Heart right ventricle (tissue), 16 donors: ENCODE results near the gene CFDP1. TPM values are rescaled to one million over a fixed set of nuclear protein-coding genes. Genes with fewer than 3 reads are reported as not detected.
A peak's percentile ranks its signal among the peaks of the same experiment; 100 is the strongest.

ENCODE experiments used
- ATAC-seq, 8 donors: fragments of 200-7000 bp; cut with Tn5 transposase; one replicate each; pipeline ENCODE4 v1.9.1; 2020; ENCODE audit warnings: mild to moderate bottlenecking in 8 of 8, moderate library complexity in 8 of 8, moderate number of reproducible peaks in 1 of 8
- DNase-seq, 2 donors: peaks; one replicate each; pipeline ENCODE4 v3.0.0-alpha.2; 2020
- H3K27ac ChIP-seq, 10 donors: fragments of 200-600 bp; sonication (generic) in 2 of 10; one replicate each; pipeline versions ENCODE4 v1.5.0 to v1.8.0; 2020 to 2022; ENCODE audit warnings: mild to moderate bottlenecking in 3 of 10
- H3K27me3 ChIP-seq, 7 donors: fragments of 200-600 bp; one replicate each; pipeline ENCODE4 v1.8.0; 2021 to 2022; ENCODE audit warnings: mild to moderate bottlenecking in 2 of 7
- H3K36me3 ChIP-seq, 9 donors: fragments of 200-600 bp; sonication (generic) in 1 of 9; one replicate each; pipeline versions ENCODE4 v1.5.0 to v1.8.0; 2020 to 2022; ENCODE audit warnings: mild to moderate bottlenecking in 2 of 9
- H3K4me1 ChIP-seq, 9 donors: fragments of 200-600 bp; sonication (generic) in 1 of 9; one replicate each; pipeline versions ENCODE4 v1.5.0 to v1.8.0; 2020 to 2022; ENCODE audit warnings: mild to moderate bottlenecking in 4 of 9
- H3K4me3 ChIP-seq, 10 donors: fragments of 200-600 bp; sonication (generic) in 2 of 10; one replicate each; pipeline versions ENCODE4 v1.5.0 to v1.8.0; 2020 to 2022; ENCODE audit warnings: mild to moderate bottlenecking in 7 of 10, moderate library complexity in 2 of 10
- H3K9me3 ChIP-seq, 11 donors: fragments of 200-600 bp in 10 of 11; sonication (generic) in 2 of 11; one replicate each; pipeline versions ENCODE4 v1.5.0 to v1.8.0; 2013 to 2022; ENCODE audit warnings: mild to moderate bottlenecking in 2 of 11, control low read depth in 1 of 11, moderate library complexity in 1 of 11
- CTCF ChIP-seq, 9 donors: fragments of 200-600 bp; sonication (generic) in 2 of 9; IDR thresholded peaks; one replicate each; pipeline versions ENCODE4 v1.5.0 to v1.8.0; 2021 to 2022; ENCODE audit warnings: antibody characterized with exemption in 9 of 9, mild to moderate bottlenecking in 5 of 9, moderate library complexity in 1 of 9
- WGBS, 2 donors: extraction: QIAGEN DNeasy Blood & Tissue Kit; methylation state at CpG; one replicate each; pipeline ENCODE4 v1.1.7; 2013; ENCODE audit warnings: inconsistent platforms in 1 of 2; 5-methylcytosine and 5-hydroxymethylcytosine counted together
- intact Hi-C, 10 donors: fragments of 100-400 bp; cut with DNase I; formaldehyde crosslinking; loops; one replicate each; pipeline versions ENCODE4 v1.11.1 to v1.14.2; 2022
- polyA plus RNA-seq, 2 donors: library from polyadenylated mRNA; stranded (reverse); fragments of 200-250 nt; gene quantifications; one replicate each; pipeline ENCODE4 v1.2.3, GENCODE V29; 2013
- total RNA-seq, 10 donors: library from RNA; stranded (reverse); fragmentation: NEBNext Ultra II Directional in 3 of 10; extraction: Animal tissue kit (Norgen Biotek cat#: 25700) in 3 of 10; gene quantifications; one replicate each; pipeline versions ENCODE4 v1.2.1 to v1.2.4, GENCODE V29; 2021 to 2023
- donor health status: Arrhythmogenic right ventricular cardiomyopathy.
- donor health status: ischemic (EF 13 %, LVEDD 7.1; RV severe dilation, severe dysfunction).
- donor health status: healthy with polysubstance abuse.
- donor health status: DM: no; HTN: yes; CAD: no.
- donor health status: DM: no; HTN: no; CAD: no.
- donor health status: ischemic (EF 25% LVEDD 6.9; RV normal size, moderate dysfunction).
- donor health status: ischemic (EF 25% LVEDD 5.7; RV mildly dilated, moderate dysfunction).
- donor health status: healthy.
- donor health status: DM: yes; HTN: yes; CAD: no.
- donor health status: Ischemic cardiomyopathy.
- donor health status: ischemic (EF 35%, LVEDD 5.7; RV mildly dilated, moderate dysfunction).
- donor health status: nonischemic (EF 11% LVEDD 7.7; RV severe dilation, severe dysfunction).
- donor health status: DM: yes; HTN: yes; CAD: no.
- donor health status: PGD.
- donor health status: ischemic (EF 29% LVEDD 5.4; RV normal size, mild dysfunction).
- donor health status: nonischemic (EF 23%, LVEDD 6.1; RV moderate dilation, normal function).

CFDP1 gene
- total and polyA plus RNA-seq, 12 donors = 19.0 to 63.6 (median 25.0) TPM

- H3K27ac ChIP-seq = peak overlapping the region in 5 of 10 donors; percentile 41 to 99 (median 94)
- no peak overlapping the region for H3K4me3 ChIP-seq
- WGBS, 2 donors = 80 to 96% methylated on average over 3 of the region's 3 CpGs
- intact Hi-C loops = loop anchor here in 1 of 10 donors (5.0 kb wide), 1 partner anchor 41 kb away; no protein-coding TSS in a partner anchor
- peaks cover 54 to 91% (median 80%) of the 10 kb centered on the region in 9 donors for H3K4me1 ChIP-seq
- TF ChIP-seq CTCF (IDR thresholded peaks at IDR 0.05) = no peak
- peaks cover 0 to 6% (median 0%) of the 10 kb centered on the region in 9 donors for H3K36me3 ChIP-seq
- ATAC-seq = no peak
- DNase-seq = no peak
- peaks cover 0 to 66% (median 0%) of the 10 kb centered on the region in 7 donors for H3K27me3 ChIP-seq
- H3K9me3 ChIP-seq = no peaks in the 10 kb centered on the region
Observed at GRCh38 chr16:75261590-75262078, 171.7 kb downstream of the CFDP1 start.

GRCh38 chr16:75260851-75261589 is 172.3 kb downstream of the CFDP1 start:
- H3K4me1 ChIP-seq = peaks cover 55 to 91% (median 80%) of the 10 kb centered on the region in 9 donors
- no peak for ATAC-seq
- peaks cover 0 to 6% (median 0%) of the 10 kb centered on the region in 9 donors for H3K36me3 ChIP-seq
- WGBS, 2 donors = 77 to 84% methylated on average over 9 to 10 of the region's 10 CpGs
- H3K27ac ChIP-seq = peak overlapping the region in 3 of 10 donors; percentile 22 to 99 (median 27)
- H3K9me3 ChIP-seq = no peaks in the 10 kb centered on the region
- intact Hi-C loops = loop anchor here in 1 of 10 donors (5.0 kb wide), 1 partner anchor 41 kb away; no protein-coding TSS in a partner anchor
- TF ChIP-seq CTCF (IDR thresholded peaks at IDR 0.05) = no peak
- H3K4me3 ChIP-seq = no peak overlapping the region
- DNase-seq = no peak
- H3K27me3 ChIP-seq = peaks cover 0 to 66% (median 0%) of the 10 kb centered on the region in 7 donors

- DNase-seq (no peak), ATAC-seq (no peak)
- TF ChIP-seq CTCF (IDR thresholded peaks at IDR 0.05) = no peak
- H3K27ac ChIP-seq = peak overlapping the region in 1 of 10 donors; percentile 15
- peaks cover 0 to 6% (median 0%) of the 10 kb centered on the region in 9 donors for H3K36me3 ChIP-seq
- no peaks in the 10 kb centered on the region for H3K9me3 ChIP-seq
- intact Hi-C loops = loop anchor here in 1 of 10 donors (5.0 kb wide), 1 partner anchor 39 kb away; no protein-coding TSS in a partner anchor
- peaks cover 62 to 99% (median 89%) of the 10 kb centered on the region in 9 donors for H3K4me1 ChIP-seq
- H3K4me3 ChIP-seq = no peak overlapping the region
- WGBS, 2 donors = 64 to 67% methylated on average over 6 of the region's 6 CpGs
- H3K27me3 ChIP-seq = peaks cover 0 to 68% (median 0%) of the 10 kb centered on the region in 7 donors
Observed at GRCh38 chr16:75258807-75259141, 174.5 kb downstream of the CFDP1 start.

GRCh38 chr16:75257886-75258806 is 175.2 kb downstream of the CFDP1 start:
- TF ChIP-seq CTCF (IDR thresholded peaks at IDR 0.05) = no peak
- Histone ChIP-seq H3K4me1 (peaks cover 62 to 99% (median 89%) of the 10 kb centered on the region in 9 donors), H3K27ac (peak overlapping the region in 4 of 10 donors; percentile 31 to 92 (median 82)), H3K36me3 (peaks cover 0 to 5% (median 0%) of the 10 kb centered on the region in 9 donors), H3K4me3 (no peak overlapping the region), H3K27me3 (peaks cover 0 to 68% (median 0%) of the 10 kb centered on the region in 7 donors), H3K9me3 (no peaks in the 10 kb centered on the region)
- 72 to 78% methylated on average over 21 of the region's 21 CpGs for WGBS, 2 donors
- DNase-seq = no peak
- intact Hi-C loops = loop anchor here in 1 of 10 donors (5.0 kb wide), 1 partner anchor 39 kb away; no protein-coding TSS in a partner anchor
- no peak for ATAC-seq
